Spleen (tissue), 11 donors: ENCODE data around the gene DNAAF5. TPM values are rescaled to one million over a fixed set of nuclear protein-coding genes. Genes with fewer than 3 reads are reported as not detected.

Experiments
- DNase-seq: peaks from one replicate; pipeline ENCODE4 v3.0.0-alpha.2; 2020
- H3K27ac ChIP-seq, 8 donors: fragments of 200-600 bp; sonication (generic) in 7 of 8; 1 replicate in 4 of 8; 2 replicates in 4 of 8; pipeline versions ENCODE4 v1.5.0 to v1.8.0; 2016 to 2021; ENCODE audit warnings: inconsistent platforms in 4 of 8, mild to moderate bottlenecking in 4 of 8, moderate library complexity in 1 of 8
- H3K27me3 ChIP-seq, 7 donors: fragments of 200-600 bp; sonication (generic) in 6 of 7; replicated peaks in 1 of 7; 1 replicate in 4 of 7; 2 replicates in 3 of 7; pipeline versions ENCODE4 v1.5.0 to v1.8.0; 2016 to 2021; ENCODE audit warnings: inconsistent platforms in 3 of 7, mild to moderate bottlenecking in 1 of 7
- H3K36me3 ChIP-seq, 6 donors: fragments of 200-600 bp; sonication (generic) in 5 of 6; 1 replicate in 4 of 6; 2 replicates in 2 of 6; pipeline versions ENCODE4 v1.5.0 to v1.8.0; 2016 to 2021; ENCODE audit warnings: inconsistent platforms in 2 of 6
- H3K4me1 ChIP-seq, 6 donors: fragments of 200-600 bp; sonication (generic) in 5 of 6; 1 replicate in 3 of 6; 2 replicates in 3 of 6; pipeline versions ENCODE4 v1.5.0 to v1.8.0; 2016 to 2021; ENCODE audit warnings: inconsistent platforms in 3 of 6
- H3K4me3 ChIP-seq, 8 donors: fragments of 200-600 bp; sonication (generic) in 7 of 8; 1 replicate in 4 of 8; 2 replicates in 4 of 8; pipeline versions ENCODE4 v1.5.0 to v1.8.0; 2016 to 2021; ENCODE audit warnings: inconsistent platforms in 4 of 8, mild to moderate bottlenecking in 4 of 8, moderate library complexity in 2 of 8
- H3K9me3 ChIP-seq, 8 donors: fragments of 200-600 bp; sonication (generic) in 7 of 8; 1 replicate in 4 of 8; 2 replicates in 4 of 8; pipeline versions ENCODE4 v1.5.0 to v1.8.0; 2016 to 2021; ENCODE audit warnings: inconsistent platforms in 4 of 8
- CTCF ChIP-seq, 11 experiments: fragments of 200-600 bp in 7 of 11; fragments of 450-650 bp in 4 of 11; sonication (generic) in 4 of 11; IDR thresholded peaks in 8 of 11; conservative IDR thresholded peaks in 3 of 11; 1 replicate in 7 of 11; 2 replicates in 4 of 11; pipeline versions ENCODE4 v1.4.0 to v1.8.0; 2016 to 2021; ENCODE audit warnings: antibody characterized with exemption in 11 of 11, inconsistent platforms in 4 of 11, mild to moderate bottlenecking in 1 of 11
- POLR2A ChIP-seq, 3 donors: fragments of 450-650 bp; IDR thresholded peaks; one replicate each; pipeline ENCODE4 v1.5.1; 2017; ENCODE audit warnings: antibody characterized with exemption in 3 of 3, mild to moderate bottlenecking in 1 of 3
- POLR2AphosphoS5 ChIP-seq, 3 donors: sonication (generic); formaldehyde crosslinking; IDR thresholded peaks; one replicate each; pipeline ENCODE4 v1.5.1; 2017; ENCODE audit warnings: antibody characterized with exemption in 3 of 3
- WGBS, 5 donors: extraction: QIAGEN DNeasy Blood & Tissue Kit in 3 of 5; methylation state at CpG; one replicate each; pipeline versions ENCODE4 v1.1.5 to v1.1.7; 2013 to 2018; 5-methylcytosine and 5-hydroxymethylcytosine counted together
- intact Hi-C: fragments of 100-400 bp; cut with DNase I; formaldehyde crosslinking; loops from one replicate; pipeline ENCODE4 v1.15.0; 2023; ENCODE audit warnings: low total_unique reads
- polyA plus RNA-seq, 3 donors: library from polyadenylated mRNA; stranded (reverse); fragments of 200-250 nt; gene quantifications; one replicate each; pipeline ENCODE4 v1.2.1, GENCODE V29; 2013
- total RNA-seq, 7 donors: library from RNA; depleted of rRNA in 3 of 7; stranded (reverse); fragments of >200 nt in 3 of 7; fragmentation: NEBNext Ultra II Directional in 4 of 7; extraction: Animal tissue kit (Norgen Biotek cat#: 25700) in 4 of 7; gene quantifications; one replicate each; pipeline versions ENCODE4 v1.1.0 to v1.2.1, GENCODE V29; 2016 to 2021
- donor health status: healthy with polysubstance abuse.
- donor health status: DM: no; HTN: no; CAD: no; lungs with moderate emphysema.
- donor health status: DM: no; HTN: no; CAD: no.
- donor health status: Bipolar disorder and iron deficiency.
- donor health status: healthy.
- donor health status: DM: no; HTN: no; CAD: no.
- donor health status: DM: yes; HTN: yes; CAD: no.

The DNAAF5 gene
- total and polyA plus RNA-seq, 10 donors, result 7.5 to 22.4 (median 18.1) TPM

DNA sequence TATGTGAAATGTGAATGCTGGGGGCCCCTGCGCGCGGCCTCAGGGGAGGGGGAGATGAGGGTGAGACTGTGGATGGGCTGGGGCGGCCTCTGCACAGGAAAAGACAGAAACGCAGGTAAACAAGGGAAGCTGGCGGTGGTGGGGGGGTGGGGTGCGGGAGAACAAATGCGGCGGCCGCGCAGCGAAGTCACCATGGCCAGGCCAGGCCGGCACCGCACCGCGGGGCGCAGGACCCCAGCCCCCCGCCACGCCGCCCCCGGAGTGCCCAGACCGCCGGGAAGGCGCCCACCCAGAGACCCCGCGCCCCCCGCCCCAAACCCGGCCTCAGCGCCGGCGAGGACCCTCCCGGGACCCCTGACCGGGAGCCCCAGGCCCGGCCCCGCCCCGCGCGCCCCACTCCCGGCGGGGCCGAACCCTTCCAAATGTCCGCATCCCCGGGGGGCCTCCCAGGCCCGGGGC lies 14.5 kb upstream of the DNAAF5 start:
- 5 to 31% (median 10%) methylated on average over 9 to 44 of the region's 44 CpGs for WGBS, 5 donors
- H3K9me3 ChIP-seq, result no peaks in the 10 kb centered on the region
- H3K4me3 ChIP-seq, result peak overlapping the region; percentile 29 to 74 (median 46)
- no peak for TF ChIP-seq POLR2A (IDR thresholded peaks at IDR 0.05)
- TF ChIP-seq POLR2AphosphoS5 (IDR thresholded peaks at IDR 0.05), result no peak
- no peak for TF ChIP-seq CTCF (IDR thresholded peaks at IDR 0.05 in 8 of 11, conservative IDR thresholded peaks at IDR 0.05 in 3 of 11)
- peaks cover 0 to 18% (median 0%) of the 10 kb centered on the region in 7 donors for H3K27me3 ChIP-seq
- peaks cover 0 to 28% (median 4%) of the 10 kb centered on the region in 6 donors for H3K4me1 ChIP-seq
- intact Hi-C loops, result no loop called here
- H3K27ac ChIP-seq, result peak overlapping the region; percentile 10 to 83 (median 76)
- peak; percentile 51 for DNase-seq
- peaks cover 0 to 4% (median 0%) of the 10 kb centered on the region in 6 donors for H3K36me3 ChIP-seq

- Histone ChIP-seq H3K4me3 (peak overlapping the region; percentile 29 to 74 (median 46)), H3K9me3 (no peaks in the 10 kb centered on the region), H3K27ac (peak overlapping the region in 6 of 8 donors; percentile 46 to 83 (median 78)), H3K36me3 (peaks cover 0 to 4% (median 0%) of the 10 kb centered on the region in 6 donors), H3K4me1 (peaks cover 0 to 25% (median 4%) of the 10 kb centered on the region in 6 donors), H3K27me3 (peaks cover 0 to 18% (median 0%) of the 10 kb centered on the region in 7 donors)
- WGBS, 5 donors, result 12 to 58% (median 27%) methylated on average over 11 to 69 of the region's 74 CpGs
- peak; percentile 72 for DNase-seq
- no peak for TF ChIP-seq CTCF (IDR thresholded peaks at IDR 0.05 in 8 of 11, conservative IDR thresholded peaks at IDR 0.05 in 3 of 11)
- no peak for TF ChIP-seq POLR2A (IDR thresholded peaks at IDR 0.05)
- no peak for TF ChIP-seq POLR2AphosphoS5 (IDR thresholded peaks at IDR 0.05)
- intact Hi-C loops, result no loop called here
Measured at GRCh38 chr7:712381-713138, 13.9 kb upstream of the DNAAF5 start.

GRCh38 chr7:713139-713457 lies 13.4 kb upstream of the DNAAF5 start:
- intact Hi-C loops, result no loop called here
- Histone ChIP-seq H3K4me3 (peak overlapping the region in 2 of 8 donors; percentile 52 to 74), H3K27me3 (peaks cover 0 to 18% (median 0%) of the 10 kb centered on the region in 7 donors), H3K27ac (peak overlapping the region in 1 of 8 donors; percentile 81), H3K9me3 (no peaks in the 10 kb centered on the region), H3K36me3 (peaks cover 0 to 4% (median 0%) of the 10 kb centered on the region in 6 donors), H3K4me1 (peaks cover 0 to 25% (median 4%) of the 10 kb centered on the region in 6 donors)
- WGBS, 5 donors, result 67 to 83% (median 76%) methylated on average over 8 to 9 of the region's 9 CpGs
- peak; percentile 47 for DNase-seq
- TF ChIP-seq CTCF (IDR thresholded peaks at IDR 0.05 in 8 of 11, conservative IDR thresholded peaks at IDR 0.05 in 3 of 11) (no peak), POLR2A (IDR thresholded peaks at IDR 0.05) (no peak), POLR2AphosphoS5 (IDR thresholded peaks at IDR 0.05) (no peak)
